ENCODE data around the gene MAPK11.

DNA sequence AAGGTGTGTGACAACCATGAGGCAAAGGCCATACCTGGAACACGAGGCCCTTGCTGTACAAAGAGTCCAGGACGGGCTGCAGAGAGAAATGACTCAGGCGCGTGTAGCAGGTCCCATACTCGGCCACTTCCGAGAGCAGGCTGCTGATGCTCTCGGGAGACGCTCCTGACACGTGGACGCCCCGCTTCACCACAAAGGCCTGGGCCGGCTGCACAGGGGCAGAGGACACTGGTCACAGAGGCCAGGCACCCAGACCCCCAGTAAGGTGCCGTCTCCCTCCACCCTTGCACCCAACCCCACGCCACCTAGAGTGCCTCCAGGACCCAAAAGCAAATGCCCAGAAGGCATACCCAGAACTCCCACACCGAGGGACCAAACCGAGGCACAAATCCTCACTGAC, 40.8 kb downstream of the MAPK11 start:
- TF ChIP-seq, protein P1, sequence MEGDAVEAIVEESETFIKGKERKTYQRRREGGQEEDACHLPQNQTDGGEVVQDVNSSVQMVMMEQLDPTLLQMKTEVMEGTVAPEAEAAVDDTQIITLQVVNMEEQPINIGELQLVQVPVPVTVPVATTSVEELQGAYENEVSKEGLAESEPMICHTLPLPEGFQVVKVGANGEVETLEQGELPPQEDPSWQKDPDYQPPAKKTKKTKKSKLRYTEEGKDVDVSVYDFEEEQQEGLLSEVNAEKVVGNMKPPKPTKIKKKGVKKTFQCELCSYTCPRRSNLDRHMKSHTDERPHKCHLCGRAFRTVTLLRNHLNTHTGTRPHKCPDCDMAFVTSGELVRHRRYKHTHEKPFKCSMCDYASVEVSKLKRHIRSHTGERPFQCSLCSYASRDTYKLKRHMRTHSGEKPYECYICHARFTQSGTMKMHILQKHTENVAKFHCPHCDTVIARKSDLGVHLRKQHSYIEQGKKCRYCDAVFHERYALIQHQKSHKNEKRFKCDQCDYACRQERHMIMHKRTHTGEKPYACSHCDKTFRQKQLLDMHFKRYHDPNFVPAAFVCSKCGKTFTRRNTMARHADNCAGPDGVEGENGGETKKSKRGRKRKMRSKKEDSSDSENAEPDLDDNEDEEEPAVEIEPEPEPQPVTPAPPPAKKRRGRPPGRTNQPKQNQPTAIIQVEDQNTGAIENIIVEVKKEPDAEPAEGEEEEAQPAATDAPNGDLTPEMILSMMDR (IDR thresholded peaks at IDR 0.05): no peak
- TF ChIP-seq EZH2 (IDR thresholded peaks at IDR 0.05; ENCODE audit: borderline replicate concordance, insufficient read depth, low read depth, low read length, poor library complexity, severe bottlenecking): no peak

Measured in B cell (primary cell).